Measurements from ENCODE around the gene IL36A. TPM values are rescaled to one million over a fixed set of nuclear protein-coding genes. Genes with fewer than 3 reads are reported as not detected.

IL36A gene
- polyA plus RNA-seq, 2 of the 4 experiments (the other 2 are of a cell fraction) = not detected

Small RNA genes lying within 50 kb of the gene (small RNA-seq; reads per million reads assigned to genes)
- gene HMGN2P23 = 0 reads per million in 6 experiments

Other genes starting within 250 kb of the IL36A start
- 11.3 and 14.0 TPM in 2 replicates for gene CKAP2L, start 240.8 kb upstream of the IL36A start, polyA plus RNA-seq (2011; rRNA removed)
- 14.0 to 17.1 TPM (median 15.9 TPM) in 3 replicates for gene CKAP2L, start 240.8 kb upstream of the IL36A start, polyA plus RNA-seq (2017; fragmentation: RNase III; extraction: RNeasy Plus Mini Kit Qiagen cat#74134 plus additional on column Dnase treatment)
- gene IL1A, start 221.0 kb upstream of the IL36A start, polyA plus RNA-seq (2011; rRNA removed) = 0.25 and 0.95 TPM in 2 replicates
- gene IL1A, start 221.0 kb upstream of the IL36A start, polyA plus RNA-seq (2017; fragmentation: RNase III; extraction: RNeasy Plus Mini Kit Qiagen cat#74134 plus additional on column Dnase treatment) = 0.10 to 0.11 TPM in 2 of 3 replicates, not detected in the other
- 0.70 and 0.98 TPM in 2 replicates for gene IL1B, start 168.7 kb upstream of the IL36A start, polyA plus RNA-seq (2011; rRNA removed)
- 0.14 to 0.54 TPM (median 0.38 TPM) in 3 replicates for gene IL1B, start 168.7 kb upstream of the IL36A start, polyA plus RNA-seq (2017; fragmentation: RNase III; extraction: RNeasy Plus Mini Kit Qiagen cat#74134 plus additional on column Dnase treatment)
- not detected in 2 replicates for gene IL37, start 94.3 kb upstream of the IL36A start, polyA plus RNA-seq (2011; rRNA removed)
- not detected in 3 replicates for gene IL37, start 94.3 kb upstream of the IL36A start, polyA plus RNA-seq (2017; fragmentation: RNase III; extraction: RNeasy Plus Mini Kit Qiagen cat#74134 plus additional on column Dnase treatment)
- gene IL36G, start 27.5 kb upstream of the IL36A start, polyA plus RNA-seq (2011; rRNA removed) = 0.13 and 0.16 TPM in 2 replicates
- gene IL36G, start 27.5 kb upstream of the IL36A start, polyA plus RNA-seq (2017; fragmentation: RNase III; extraction: RNeasy Plus Mini Kit Qiagen cat#74134 plus additional on column Dnase treatment) = not detected in 3 replicates
- gene IL36B, start 47.4 kb downstream of the IL36A start, polyA plus RNA-seq (2011; rRNA removed) = not detected in 2 replicates
- gene IL36B, start 47.4 kb downstream of the IL36A start, polyA plus RNA-seq (2017; fragmentation: RNase III; extraction: RNeasy Plus Mini Kit Qiagen cat#74134 plus additional on column Dnase treatment) = not detected in 3 replicates
- not detected in 2 replicates for gene IL36RN, start 53.7 kb downstream of the IL36A start, polyA plus RNA-seq (2011; rRNA removed)
- gene IL36RN, start 53.7 kb downstream of the IL36A start, polyA plus RNA-seq (2017; fragmentation: RNase III; extraction: RNeasy Plus Mini Kit Qiagen cat#74134 plus additional on column Dnase treatment) = not detected in 3 replicates
- gene IL1F10, start 62.5 kb downstream of the IL36A start, polyA plus RNA-seq (2011; rRNA removed) = not detected in 2 replicates
- not detected in 3 replicates for gene IL1F10, start 62.5 kb downstream of the IL36A start, polyA plus RNA-seq (2017; fragmentation: RNase III; extraction: RNeasy Plus Mini Kit Qiagen cat#74134 plus additional on column Dnase treatment)
- gene IL1RN, start 122.1 kb downstream of the IL36A start, polyA plus RNA-seq (2011; rRNA removed) = not detected in 2 replicates
- 0.13 TPM in 1 of 3 replicates, not detected in the others for gene IL1RN, start 122.1 kb downstream of the IL36A start, polyA plus RNA-seq (2017; fragmentation: RNase III; extraction: RNeasy Plus Mini Kit Qiagen cat#74134 plus additional on column Dnase treatment)
- 5.4 and 6.7 TPM in 2 replicates for gene PSD4, start 168.5 kb downstream of the IL36A start, polyA plus RNA-seq (2011; rRNA removed)
- 13.9 to 21.6 TPM (median 21.1 TPM) in 3 replicates for gene PSD4, start 168.5 kb downstream of the IL36A start, polyA plus RNA-seq (2017; fragmentation: RNase III; extraction: RNeasy Plus Mini Kit Qiagen cat#74134 plus additional on column Dnase treatment)